H9 (cell line): Measurements from ENCODE around the gene ALOX15B. TPM values are rescaled to one million over a fixed set of nuclear protein-coding genes. Genes with fewer than 3 reads are reported as not detected.
A peak's percentile ranks its signal among the peaks of the same experiment; 100 is the strongest.

ENCODE experiments used
- DNase-seq: peaks from one replicate; pipeline ENCODE4 v3.0.0-alpha.2; 2017
- H2AFZ ChIP-seq: one replicate; pipeline ENCODE4 v1.6.1; 2013; ENCODE audit warnings: mild to moderate bottlenecking, low read length, control low read depth, moderate library complexity
- H2AK5ac ChIP-seq: 2 replicates; pipeline ENCODE4 v1.6.1; 2013; ENCODE audit warnings: low read length, control low read depth, mixed read lengths; ENCODE audit not compliant: insufficient read length
- H2BK120ac ChIP-seq: one replicate; pipeline ENCODE4 v1.6.1; 2013; ENCODE audit warnings: low read depth, mild to moderate bottlenecking, low read length, control low read depth, inconsistent platforms; ENCODE audit not compliant: poor library complexity, severe bottlenecking
- H2BK12ac ChIP-seq: 2 replicates; pipeline ENCODE4 v1.6.1; 2013; ENCODE audit warnings: low read length, control low read depth, mixed read lengths, low read depth; ENCODE audit not compliant: insufficient read length
- H2BK15ac ChIP-seq: 2 replicates; pipeline ENCODE4 v1.6.1; 2013; ENCODE audit warnings: low read depth, low read length, control low read depth
- H2BK20ac ChIP-seq: one replicate; pipeline ENCODE4 v1.6.1; 2013; ENCODE audit warnings: low read depth, mild to moderate bottlenecking, low read length, control low read depth, inconsistent platforms; ENCODE audit not compliant: poor library complexity, severe bottlenecking
- H2BK5ac ChIP-seq: 2 replicates; pipeline ENCODE4 v1.6.1; 2013; ENCODE audit warnings: low read length, control low read depth, mixed read lengths; ENCODE audit not compliant: insufficient read length
- H3K14ac ChIP-seq: 2 replicates; pipeline ENCODE4 v1.6.1; 2013; ENCODE audit warnings: low read length, control low read depth; ENCODE audit not compliant: insufficient read depth
- H3K18ac ChIP-seq: 2 replicates; pipeline ENCODE4 v1.6.1; 2013; ENCODE audit warnings: low read depth, mild to moderate bottlenecking, mixed read lengths, low read length, control low read depth; ENCODE audit not compliant: insufficient read length
- H3K23ac ChIP-seq: 2 replicates; pipeline ENCODE4 v1.6.1; 2013; ENCODE audit warnings: low read length, control low read depth, mixed read lengths, low read depth; ENCODE audit not compliant: insufficient read length
- H3K23me2 ChIP-seq: 2 replicates; pipeline ENCODE4 v1.6.1; 2013; ENCODE audit warnings: low read depth, mild to moderate bottlenecking, mixed read lengths, low read length, control low read depth; ENCODE audit not compliant: insufficient read length, poor library complexity, severe bottlenecking
- H3K27ac ChIP-seq: 2 replicates; pipeline ENCODE4 v1.5.1; 2013; ENCODE audit warnings: low read length, control low read depth, mixed read lengths, low read depth; ENCODE audit not compliant: insufficient read length
- H3K27me3 ChIP-seq: 2 replicates; pipeline ENCODE4 v1.6.1; 2013; ENCODE audit warnings: low read length, control low read depth, inconsistent platforms; ENCODE audit not compliant: insufficient read depth
- H3K4ac ChIP-seq: 2 replicates; pipeline ENCODE4 v1.6.1; 2013; ENCODE audit warnings: low read depth, mild to moderate bottlenecking, control low read depth, inconsistent platforms, low read length, moderate library complexity
- H3K4me1 ChIP-seq: 2 replicates; pipeline ENCODE4 v1.6.1; 2013; ENCODE audit warnings: low read length, control low read depth, inconsistent platforms; ENCODE audit not compliant: insufficient read depth
- H3K4me2 ChIP-seq: 2 replicates; pipeline ENCODE4 v1.6.1; 2013; ENCODE audit warnings: low read length, control low read depth, mixed read lengths; ENCODE audit not compliant: insufficient read length, insufficient read depth
- H3K56ac ChIP-seq: 2 replicates; pipeline ENCODE4 v1.6.1; 2013; ENCODE audit warnings: low read depth, mild to moderate bottlenecking, mixed read lengths, low read length, control low read depth; ENCODE audit not compliant: insufficient read length
- H3K79me1 ChIP-seq: 2 replicates; pipeline ENCODE4 v1.6.1; 2013; ENCODE audit warnings: low read depth, mild to moderate bottlenecking, moderate library complexity, low read length, control low read depth, inconsistent platforms; ENCODE audit not compliant: insufficient read depth, poor library complexity, severe bottlenecking
- H3K79me2 ChIP-seq: 2 replicates; pipeline ENCODE4 v1.6.1; 2013; ENCODE audit warnings: low read length, control low read depth, inconsistent platforms; ENCODE audit not compliant: insufficient read depth
- H3K9ac ChIP-seq: 2 replicates; pipeline ENCODE4 v1.6.1; 2013; ENCODE audit warnings: low read length, control low read depth, mixed read lengths; ENCODE audit not compliant: insufficient read length; ENCODE audit errors: extremely low read depth
- H3K9me3 ChIP-seq: one replicate; pipeline ENCODE4 v1.6.1; 2013; ENCODE audit warnings: low read depth, low read length, inconsistent platforms; ENCODE audit not compliant: control insufficient read depth
- H3T11ph ChIP-seq: one replicate; pipeline ENCODE4 v1.6.1; 2013; ENCODE audit warnings: mild to moderate bottlenecking, low read length, control low read depth, inconsistent platforms
- H4K20me1 ChIP-seq: one replicate; pipeline ENCODE4 v1.6.1; 2013; ENCODE audit not compliant: control insufficient read depth, insufficient read length, insufficient read depth
- H4K5ac ChIP-seq: 2 replicates; pipeline ENCODE4 v1.6.1; 2013; ENCODE audit warnings: low read depth, mild to moderate bottlenecking, mixed read lengths, low read length, control low read depth; ENCODE audit not compliant: insufficient read length
- H4K8ac ChIP-seq: replicated peaks from 2 replicates; pipeline ENCODE4 v1.6.1; 2013; ENCODE audit warnings: low read length, control low read depth, mixed read lengths, low read depth; ENCODE audit not compliant: insufficient read length
- H4K91ac ChIP-seq: 2 replicates; pipeline ENCODE4 v1.6.1; 2013; ENCODE audit warnings: low read depth, mild to moderate bottlenecking, moderate library complexity, mixed read lengths, low read length, control low read depth; ENCODE audit not compliant: insufficient read length
- H3K27ac Mint-ChIP-seq, 3 experiments: 2 replicates in 2 of 3; 3 replicates in 1 of 3; pipeline ENCODE4 v1.8.0; 2020 to 2021; ENCODE audit warnings: mixed read lengths in 3 of 3, mild to moderate bottlenecking in 1 of 3, moderate library complexity in 1 of 3
- H3K27me3 Mint-ChIP-seq: 2 replicates; pipeline ENCODE4 v1.8.0; 2021; ENCODE audit warnings: low read depth, mild to moderate bottlenecking, moderate library complexity, mixed read lengths
- H3K36me3 Mint-ChIP-seq, 3 experiments: 2 replicates in 2 of 3; 3 replicates in 1 of 3; pipeline ENCODE4 v1.8.0; 2020 to 2021; ENCODE audit warnings: low read depth in 3 of 3, mixed read lengths in 3 of 3; ENCODE audit not compliant: insufficient read depth in 1 of 3
- H3K4me1 Mint-ChIP-seq, 2 experiments: 2 replicates each; pipeline ENCODE4 v1.8.0; 2020; ENCODE audit warnings: mixed read lengths in 2 of 2
- H3K4me3 Mint-ChIP-seq, 2 experiments: 2 replicates in 1 of 2; 3 replicates in 1 of 2; pipeline ENCODE4 v1.8.0; 2020 to 2021; ENCODE audit warnings: mild to moderate bottlenecking in 2 of 2, mixed read lengths in 2 of 2, moderate library complexity in 1 of 2
- H3K9me3 Mint-ChIP-seq, 2 experiments: 2 replicates in 1 of 2; 3 replicates in 1 of 2; pipeline ENCODE4 v1.8.0; 2020; ENCODE audit warnings: mild to moderate bottlenecking in 2 of 2, mixed read lengths in 2 of 2, moderate library complexity in 1 of 2
- CTCF ChIP-seq: fragments of 200-600 bp; sonication (generic); conservative IDR thresholded peaks from 3 replicates; pipeline ENCODE4 v1.8.0; 2021; ENCODE audit warnings: antibody characterized with exemption, mild to moderate bottlenecking
- WGBS: extraction: QIAGEN DNeasy Blood & Tissue Kit; methylation state at CpG from one replicate; pipeline ENCODE4 v1.1.7; 2013; ENCODE audit warnings: missing lambda C conversion rate, low lambda C conversion rate, mixed read lengths; ENCODE audit not compliant: insufficient read length; ENCODE audit errors: extremely low coverage; 5-methylcytosine and 5-hydroxymethylcytosine counted together
- total RNA-seq: library from RNA; stranded (reverse); gene quantifications from 2 replicates; pipeline ENCODE4 v1.2.1, GENCODE V29; 2021

The ALOX15B gene
- total RNA-seq, 1 experiment from 2014 or later, result not detected

- Mint-ChIP-seq H3K4me3 (peak overlapping the region; percentile 46 to 61), H3K9me3 (no peaks in the 10 kb centered on the region), H3K36me3 (no peaks in the 10 kb centered on the region), H3K4me1 (peaks cover 46 to 49% of the 10 kb centered on the region in 2 experiments), H3K27ac (no peak overlapping the region), H3K27me3 (peaks cover 80% of the 10 kb centered on the region)
- Histone ChIP-seq H3K4ac (no peak overlapping the region), H4K91ac (no peak overlapping the region), H3K79me2 (no peaks in the 10 kb centered on the region), H3K23me2 (peaks cover 10% of the 10 kb centered on the region), H3K9ac (no peak overlapping the region), H2BK5ac (no peak overlapping the region), H2AFZ (no peak overlapping the region), H2BK20ac (no peak overlapping the region), H4K8ac (no peak overlapping the region), H3K56ac (no peak overlapping the region), H3K14ac (no peak overlapping the region), H3K9me3 (no peaks in the 10 kb centered on the region), H4K5ac (no peak overlapping the region), H3K79me1 (no peaks in the 10 kb centered on the region), H2AK5ac (no peak overlapping the region), H3K27ac (no peak overlapping the region), H3K18ac (no peak overlapping the region), H3K27me3 (peaks cover 13% of the 10 kb centered on the region; the same call in 1 of the 2 replicates), H2BK15ac (no peak overlapping the region), H3T11ph (no peak overlapping the region), H3K4me1 (peaks cover 3% of the 10 kb centered on the region; the same call in 1 of the 2 replicates), H3K23ac (no peak overlapping the region), H2BK12ac (no peak overlapping the region), H3K4me2 (peak overlapping the region; percentile 49), H2BK120ac (no peak overlapping the region), H4K20me1 (no peaks in the 10 kb centered on the region)
- TF ChIP-seq CTCF, result no peak
- WGBS, result no CpG with 5 or more reads among the region's 15 CpGs
- no peak for DNase-seq
Measured at GRCh38 chr17:8062807-8063483, 24.1 kb downstream of the ALOX15B start.
